ENCODE measurements around the gene TOR2A.

DNA sequence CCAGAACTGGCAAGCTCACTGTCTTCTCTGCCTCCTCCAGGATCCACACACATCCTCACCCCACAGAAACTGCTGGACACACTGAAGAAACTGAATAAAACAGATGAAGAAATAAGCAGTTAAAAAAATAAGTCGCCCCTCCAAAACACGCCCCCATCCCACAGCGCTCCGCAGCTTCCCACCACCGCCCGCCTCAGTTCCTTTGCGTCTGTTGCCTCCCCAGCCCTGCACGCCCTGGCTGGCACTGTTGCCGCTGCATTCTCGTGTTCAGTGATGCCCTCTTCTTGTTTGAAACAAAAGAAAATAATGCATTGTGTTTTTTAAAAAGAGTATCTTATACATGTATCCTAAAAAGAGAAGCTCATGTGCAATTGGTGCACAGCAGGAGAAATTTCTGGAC, 44.4 kb downstream of the TOR2A start:
- TF ChIP-seq, protein P1, sequence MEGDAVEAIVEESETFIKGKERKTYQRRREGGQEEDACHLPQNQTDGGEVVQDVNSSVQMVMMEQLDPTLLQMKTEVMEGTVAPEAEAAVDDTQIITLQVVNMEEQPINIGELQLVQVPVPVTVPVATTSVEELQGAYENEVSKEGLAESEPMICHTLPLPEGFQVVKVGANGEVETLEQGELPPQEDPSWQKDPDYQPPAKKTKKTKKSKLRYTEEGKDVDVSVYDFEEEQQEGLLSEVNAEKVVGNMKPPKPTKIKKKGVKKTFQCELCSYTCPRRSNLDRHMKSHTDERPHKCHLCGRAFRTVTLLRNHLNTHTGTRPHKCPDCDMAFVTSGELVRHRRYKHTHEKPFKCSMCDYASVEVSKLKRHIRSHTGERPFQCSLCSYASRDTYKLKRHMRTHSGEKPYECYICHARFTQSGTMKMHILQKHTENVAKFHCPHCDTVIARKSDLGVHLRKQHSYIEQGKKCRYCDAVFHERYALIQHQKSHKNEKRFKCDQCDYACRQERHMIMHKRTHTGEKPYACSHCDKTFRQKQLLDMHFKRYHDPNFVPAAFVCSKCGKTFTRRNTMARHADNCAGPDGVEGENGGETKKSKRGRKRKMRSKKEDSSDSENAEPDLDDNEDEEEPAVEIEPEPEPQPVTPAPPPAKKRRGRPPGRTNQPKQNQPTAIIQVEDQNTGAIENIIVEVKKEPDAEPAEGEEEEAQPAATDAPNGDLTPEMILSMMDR (optimal IDR thresholded peaks at IDR 0.05 in 1 of 3, IDR thresholded peaks at IDR 0.05 in 1 of 3, conservative IDR thresholded peaks at IDR 0.05 in 1 of 3; ENCODE audit: extremely low read depth in 1 of 3, insufficient read depth in 2 of 3, low read length in 3 of 3): no peak
- TF ChIP-seq EZH2 (IDR thresholded peaks at IDR 0.05; ENCODE audit: low read length): no peak
